Gastrocnemius medialis (tissue), 4 donors: Measurements from ENCODE around the gene ARL11.

Experiments
- POLR2A ChIP-seq, 2 donors: fragments of 450-650 bp; IDR thresholded peaks; one replicate each; pipeline ENCODE4 v1.6.1; 2017; ENCODE audit warnings: antibody characterized with exemption in 2 of 2, mild to moderate bottlenecking in 2 of 2, moderate library complexity in 2 of 2
- TF ChIP-seq, protein P1 (sequence below), 5 experiments: fragments of 450-650 bp in 3 of 5; fragments of 200-600 bp in 2 of 5; sonication (generic) in 2 of 5; IDR thresholded peaks in 4 of 5; conservative IDR thresholded peaks in 1 of 5; 1 replicate in 4 of 5; 2 replicates in 1 of 5; pipeline ENCODE4 v1.5.1; 2016 to 2019; ENCODE audit warnings: antibody characterized with exemption in 5 of 5, mild to moderate bottlenecking in 3 of 5, moderate library complexity in 3 of 5

DNA sequence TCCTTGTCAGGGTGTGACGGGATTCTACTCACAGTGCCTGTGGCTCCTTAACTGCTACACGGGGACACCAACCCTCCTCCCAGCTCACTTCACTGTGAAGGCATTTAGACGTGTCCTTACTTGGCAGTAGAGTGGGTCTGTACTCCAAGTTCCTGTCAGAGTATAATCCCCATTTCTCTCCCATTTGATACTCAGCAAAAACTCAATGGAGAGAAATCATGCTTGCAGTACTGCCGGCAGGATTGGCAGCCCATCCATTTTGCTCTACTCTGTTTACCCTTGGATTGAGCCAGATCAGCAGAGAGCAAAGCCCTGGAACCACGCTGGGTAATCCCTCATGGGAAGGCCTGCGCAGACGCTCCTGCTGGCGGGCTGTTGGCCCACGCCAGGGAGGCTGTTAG, 28.9 kb downstream of the ARL11 start:
- TF ChIP-seq, protein P1, sequence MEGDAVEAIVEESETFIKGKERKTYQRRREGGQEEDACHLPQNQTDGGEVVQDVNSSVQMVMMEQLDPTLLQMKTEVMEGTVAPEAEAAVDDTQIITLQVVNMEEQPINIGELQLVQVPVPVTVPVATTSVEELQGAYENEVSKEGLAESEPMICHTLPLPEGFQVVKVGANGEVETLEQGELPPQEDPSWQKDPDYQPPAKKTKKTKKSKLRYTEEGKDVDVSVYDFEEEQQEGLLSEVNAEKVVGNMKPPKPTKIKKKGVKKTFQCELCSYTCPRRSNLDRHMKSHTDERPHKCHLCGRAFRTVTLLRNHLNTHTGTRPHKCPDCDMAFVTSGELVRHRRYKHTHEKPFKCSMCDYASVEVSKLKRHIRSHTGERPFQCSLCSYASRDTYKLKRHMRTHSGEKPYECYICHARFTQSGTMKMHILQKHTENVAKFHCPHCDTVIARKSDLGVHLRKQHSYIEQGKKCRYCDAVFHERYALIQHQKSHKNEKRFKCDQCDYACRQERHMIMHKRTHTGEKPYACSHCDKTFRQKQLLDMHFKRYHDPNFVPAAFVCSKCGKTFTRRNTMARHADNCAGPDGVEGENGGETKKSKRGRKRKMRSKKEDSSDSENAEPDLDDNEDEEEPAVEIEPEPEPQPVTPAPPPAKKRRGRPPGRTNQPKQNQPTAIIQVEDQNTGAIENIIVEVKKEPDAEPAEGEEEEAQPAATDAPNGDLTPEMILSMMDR (IDR thresholded peaks at IDR 0.05 in 4 of 5, conservative IDR thresholded peaks at IDR 0.05 in 1 of 5): no peak
- TF ChIP-seq POLR2A (IDR thresholded peaks at IDR 0.05): no peak
